Tibial nerve (tissue), 4 donors: ENCODE measurements around the gene RSKR.

Experiments used
- CTCF ChIP-seq, 5 experiments: fragments of 200-600 bp in 3 of 5; fragments of 450-650 bp in 2 of 5; sonication (generic) in 3 of 5; IDR thresholded peaks; one replicate each; pipeline ENCODE4 v1.5.1; 2016 to 2019; ENCODE audit warnings: antibody characterized with exemption in 5 of 5, mild to moderate bottlenecking in 3 of 5, moderate library complexity in 2 of 5
- EP300 ChIP-seq, 2 donors: sonication (generic); formaldehyde crosslinking; IDR thresholded peaks; one replicate each; pipeline ENCODE4 v1.6.1; 2017; ENCODE audit warnings: antibody characterized with exemption in 2 of 2, mild to moderate bottlenecking in 1 of 2
- POLR2A ChIP-seq, 2 donors: fragments of 450-650 bp; IDR thresholded peaks; one replicate each; pipeline ENCODE4 v1.6.1; 2017; ENCODE audit warnings: antibody characterized with exemption in 2 of 2, mild to moderate bottlenecking in 2 of 2, moderate library complexity in 2 of 2

- no peak for TF ChIP-seq CTCF (IDR thresholded peaks at IDR 0.05)
- no peak for TF ChIP-seq POLR2A (IDR thresholded peaks at IDR 0.05)
- TF ChIP-seq EP300 (IDR thresholded peaks at IDR 0.05): no peak
Observed at GRCh38 chr17:28582513-28582912, 31.5 kb downstream of the RSKR start.
